Fibroblast of skin of left quadriceps (primary cell): ENCODE data around the gene ZFAND2A.
"Not testable (repeated sequence)": the region's sequence is repeated elsewhere in the genome, so short reads cannot be mapped to it uniquely, and the experiment has no call there.

Experiments
- DNase-seq, 2 experiments: peaks; one replicate each; pipeline ENCODE4 v3.0.0-alpha.2; 2013; ENCODE audit warnings: low read depth in 2 of 2

Gene ZFAND2A

DNA sequence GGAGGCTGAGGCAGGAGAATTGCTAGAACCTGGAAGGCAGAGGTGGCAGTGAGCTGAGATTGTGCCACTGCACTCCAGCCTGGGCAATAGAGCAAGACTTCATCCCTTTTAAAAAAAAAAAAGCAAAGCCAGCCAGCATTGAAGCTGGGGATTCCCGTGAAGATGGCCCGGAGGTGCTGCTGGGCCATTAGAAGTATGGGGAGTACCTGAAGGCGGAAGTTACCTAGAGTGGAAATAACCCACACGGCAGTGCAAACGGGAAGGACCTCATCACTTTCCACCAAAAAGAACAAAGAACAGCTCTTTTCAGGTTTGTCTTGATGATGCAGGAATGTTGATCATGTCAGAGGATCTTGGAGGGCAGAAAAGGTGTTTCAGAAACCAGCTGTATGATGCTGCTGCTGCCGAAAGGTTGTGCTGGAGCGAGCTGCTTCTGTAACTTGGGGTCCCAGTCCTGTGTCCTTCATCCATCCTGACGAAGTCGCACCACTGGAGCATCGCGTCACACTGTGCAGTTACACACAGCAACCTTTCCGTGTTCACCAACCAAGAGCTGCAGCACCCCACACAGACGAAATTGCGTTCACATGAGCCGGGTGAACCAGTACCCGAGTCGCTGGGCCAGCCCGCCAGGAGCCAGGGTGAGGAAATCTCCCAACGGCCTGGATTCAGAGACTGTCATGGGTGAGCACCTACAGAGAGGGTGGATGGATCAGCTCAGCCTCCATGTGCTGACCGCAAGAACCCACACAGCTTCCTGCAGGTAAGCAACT lies 8.2 kb downstream of the ZFAND2A start:
- DNase-seq = no peak

DNA sequence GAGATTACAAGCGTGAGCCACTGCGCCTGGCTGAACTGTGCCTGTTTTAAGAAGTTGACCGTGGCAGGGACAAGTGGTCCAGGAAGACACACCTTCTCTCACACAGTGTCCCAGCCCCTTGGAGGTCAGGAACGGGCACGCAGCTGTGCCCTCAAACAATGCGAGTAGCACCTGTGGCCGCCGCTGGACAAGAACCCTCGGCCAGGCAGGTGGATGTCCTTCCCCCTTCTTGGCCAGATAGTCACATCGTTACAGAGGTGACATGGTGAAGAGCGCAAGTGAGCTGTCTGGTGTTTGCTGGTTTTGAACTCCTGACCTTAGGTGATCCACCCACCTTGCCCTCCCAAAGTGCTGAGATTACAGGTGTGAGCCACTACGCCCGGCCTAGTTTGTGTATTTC lies 8.8 kb downstream of the ZFAND2A start:
- no peak for DNase-seq

DNA sequence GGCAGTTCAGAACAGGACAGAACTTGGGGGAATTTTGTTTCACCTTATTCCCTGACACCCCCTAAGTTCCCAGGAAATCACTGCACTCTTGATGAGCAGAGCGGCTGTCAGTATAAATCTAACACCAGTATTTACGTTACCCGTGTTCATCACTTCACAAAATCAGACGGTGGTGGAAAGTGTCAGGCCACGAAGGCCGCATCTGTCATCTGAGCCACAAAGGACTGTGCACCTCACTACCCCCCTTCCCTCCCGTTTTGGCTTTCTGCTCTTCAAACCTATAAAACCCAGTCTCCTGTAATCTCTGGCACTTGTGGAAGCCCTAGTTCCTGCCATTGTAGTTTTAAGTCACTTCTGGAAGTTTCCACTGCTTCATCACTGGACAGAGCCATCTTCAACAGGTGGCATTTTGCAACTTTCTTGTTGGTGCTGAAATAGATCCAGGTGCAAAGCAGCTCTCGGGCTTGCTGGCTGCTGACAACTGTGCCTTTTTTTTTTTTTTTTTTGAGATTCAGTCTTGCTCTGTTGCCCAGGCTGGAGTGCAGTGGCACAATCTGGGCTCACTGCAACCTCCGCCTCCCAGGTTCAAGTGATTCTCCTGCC lies 9.5 kb downstream of the ZFAND2A start:
- DNase-seq = no peak

DNA sequence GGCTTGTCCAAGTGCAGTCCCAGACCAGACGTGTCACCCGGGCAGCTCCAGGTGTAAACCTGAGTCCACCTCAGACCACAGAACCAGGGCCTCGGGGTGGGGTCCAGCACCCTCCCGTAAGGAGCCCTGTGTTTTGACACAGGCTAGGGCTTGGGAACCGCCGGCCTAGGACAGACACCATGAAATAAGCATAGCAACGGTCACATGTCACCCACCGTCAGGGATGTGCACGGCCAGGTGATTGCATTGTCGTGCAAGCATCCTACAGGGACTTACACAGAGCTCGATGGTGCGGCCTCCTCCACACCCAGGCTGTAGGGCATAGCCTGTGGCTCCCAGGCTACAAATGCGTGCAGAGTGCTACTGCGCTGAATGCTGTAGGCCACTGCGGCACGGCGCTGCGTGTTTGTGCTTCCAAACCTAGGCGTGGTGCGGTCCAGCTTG lies 10.6 kb downstream of the ZFAND2A start:
- no peak for DNase-seq

DNA sequence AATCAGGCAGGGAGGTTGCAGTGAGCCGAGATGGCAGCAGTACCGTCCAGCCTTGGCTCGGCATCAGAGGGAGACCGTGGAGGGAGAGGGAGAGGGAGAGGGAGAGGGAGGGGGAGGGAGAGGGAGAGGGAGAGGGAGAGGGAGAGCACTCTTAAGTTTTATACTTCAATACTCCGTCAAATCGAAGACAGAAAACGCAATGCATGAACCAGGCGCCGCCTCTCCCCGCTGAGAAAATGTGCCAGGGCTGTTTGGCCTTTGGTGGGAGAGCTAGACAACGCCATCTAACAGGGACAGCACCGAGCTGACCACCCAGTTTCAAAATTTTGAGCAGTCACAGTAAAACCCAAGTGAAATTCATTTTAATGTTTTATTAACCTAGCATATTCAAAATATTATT lies 12.1 kb downstream of the ZFAND2A start:
- not testable (repeated sequence) for DNase-seq

DNA sequence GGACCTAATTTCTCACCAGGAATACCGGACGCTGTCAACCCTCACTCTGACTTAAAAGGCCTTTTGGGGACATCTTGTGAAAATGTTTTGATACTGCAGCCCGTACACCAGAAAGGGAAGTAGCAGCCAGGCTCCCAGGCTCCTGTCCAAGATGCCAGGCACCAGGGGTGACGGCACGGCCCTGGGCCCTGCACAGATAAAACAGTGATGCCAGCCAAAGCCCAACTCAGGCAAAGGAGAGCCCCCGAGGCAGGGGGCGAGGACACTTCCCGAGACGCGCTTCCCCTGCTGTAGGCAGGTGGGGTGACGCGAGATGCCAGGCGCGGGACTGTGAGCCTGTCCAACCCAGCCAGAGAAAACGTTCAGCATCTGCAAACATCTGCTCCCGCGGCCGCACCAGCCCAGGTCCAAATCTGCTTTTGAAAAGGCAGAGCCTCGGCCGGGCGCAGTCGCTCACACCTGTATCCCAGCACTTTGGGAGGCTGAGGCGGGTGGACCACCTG lies 15.7 kb downstream of the ZFAND2A start:
- no peak for DNase-seq

DNA sequence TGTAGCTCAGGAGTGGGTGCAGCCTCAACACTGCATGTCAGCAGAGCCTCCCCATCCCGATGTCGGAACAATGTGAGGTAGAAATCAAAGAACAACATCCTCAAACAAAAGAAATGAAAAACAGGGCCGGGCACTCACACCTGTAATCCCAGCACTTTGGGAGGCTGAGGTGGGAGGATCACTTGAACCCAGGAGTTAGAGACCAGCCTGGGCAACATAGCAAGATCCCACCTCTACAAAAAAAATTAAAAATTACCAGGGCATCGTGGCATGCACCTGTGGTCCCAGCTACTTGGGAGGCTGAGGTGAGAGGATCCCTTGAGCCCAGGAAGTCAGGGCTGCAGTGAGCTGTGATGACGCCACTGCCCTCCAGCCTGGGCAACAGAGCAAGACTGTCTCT lies 17.0 kb downstream of the ZFAND2A start:
- not testable (repeated sequence) for DNase-seq

DNA sequence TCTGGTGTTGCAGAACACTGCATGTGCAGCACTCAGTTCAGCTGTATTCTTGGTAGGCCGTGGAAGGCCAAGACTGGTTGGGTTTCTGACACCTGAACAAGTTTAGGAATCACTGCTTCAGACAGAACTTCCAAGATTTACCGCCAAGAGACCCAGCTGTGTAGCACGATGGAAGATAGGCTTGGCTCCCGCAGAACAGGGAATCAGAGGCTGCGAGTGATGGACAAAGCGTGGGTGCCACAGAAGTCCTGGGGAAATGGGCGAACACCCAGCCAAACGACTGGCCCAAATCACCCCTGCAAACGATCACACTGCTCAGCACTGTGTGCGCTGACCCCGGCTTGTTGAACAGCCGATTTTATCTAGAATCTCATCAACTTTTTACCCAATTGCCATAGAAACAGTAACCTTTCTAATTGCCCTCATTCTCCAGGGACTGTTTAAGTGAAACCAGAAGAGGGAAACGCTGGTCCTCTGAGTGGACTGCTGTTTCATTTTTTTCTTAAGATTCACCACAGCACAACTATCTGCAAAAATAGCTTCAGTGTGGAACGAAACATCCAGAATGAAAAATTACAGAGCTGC lies 17.9 kb downstream of the ZFAND2A start:
- no peak for DNase-seq

DNA sequence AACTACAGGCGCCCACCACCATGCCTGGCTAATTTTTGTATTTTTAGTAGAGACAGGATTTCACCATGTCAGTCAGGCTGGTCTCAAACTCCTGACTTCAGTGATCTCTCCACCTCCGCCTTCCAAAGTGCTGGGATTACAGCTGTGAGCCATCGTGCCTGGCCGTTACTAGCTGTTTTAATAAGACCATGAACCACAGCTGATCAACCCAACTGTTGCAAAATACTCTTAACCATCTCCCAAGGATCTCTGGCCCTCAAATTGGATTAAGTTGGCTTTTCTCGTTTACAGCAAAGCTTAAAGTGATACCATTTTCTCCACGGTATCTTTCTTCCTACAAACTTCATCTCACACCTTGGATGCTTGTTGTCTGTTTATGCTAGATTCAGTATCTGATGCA lies 18.3 kb downstream of the ZFAND2A start:
- no peak for DNase-seq

DNA sequence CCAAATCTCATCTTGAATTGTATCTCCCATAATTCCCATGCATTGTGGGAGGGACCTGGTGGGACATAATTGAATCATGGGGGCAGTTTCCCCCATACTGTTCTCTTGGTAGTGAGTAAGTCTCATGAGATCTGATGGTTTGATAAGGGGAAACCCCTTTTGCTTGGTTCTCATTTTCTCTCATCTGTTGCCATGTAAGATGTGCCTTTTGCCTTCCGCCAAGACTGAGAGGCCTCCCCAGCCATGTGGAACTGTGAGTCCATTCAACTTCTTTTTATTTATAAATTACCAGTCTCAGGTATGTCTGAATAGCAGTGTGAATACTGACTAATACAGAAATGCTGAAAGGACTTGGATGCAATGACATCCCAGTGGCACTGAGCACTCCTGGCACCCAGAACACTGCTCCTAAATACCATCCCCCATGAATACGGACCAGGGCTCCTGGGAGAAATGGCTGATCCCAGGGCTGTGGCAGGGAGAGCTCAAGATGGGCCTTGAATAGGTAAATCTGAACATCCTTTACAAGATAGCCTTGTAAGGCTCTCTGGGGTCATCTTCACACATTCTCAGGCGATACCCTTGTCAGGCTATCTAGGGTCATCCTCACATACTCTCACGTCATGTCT lies 19.4 kb downstream of the ZFAND2A start:
- DNase-seq = no peak

DNA sequence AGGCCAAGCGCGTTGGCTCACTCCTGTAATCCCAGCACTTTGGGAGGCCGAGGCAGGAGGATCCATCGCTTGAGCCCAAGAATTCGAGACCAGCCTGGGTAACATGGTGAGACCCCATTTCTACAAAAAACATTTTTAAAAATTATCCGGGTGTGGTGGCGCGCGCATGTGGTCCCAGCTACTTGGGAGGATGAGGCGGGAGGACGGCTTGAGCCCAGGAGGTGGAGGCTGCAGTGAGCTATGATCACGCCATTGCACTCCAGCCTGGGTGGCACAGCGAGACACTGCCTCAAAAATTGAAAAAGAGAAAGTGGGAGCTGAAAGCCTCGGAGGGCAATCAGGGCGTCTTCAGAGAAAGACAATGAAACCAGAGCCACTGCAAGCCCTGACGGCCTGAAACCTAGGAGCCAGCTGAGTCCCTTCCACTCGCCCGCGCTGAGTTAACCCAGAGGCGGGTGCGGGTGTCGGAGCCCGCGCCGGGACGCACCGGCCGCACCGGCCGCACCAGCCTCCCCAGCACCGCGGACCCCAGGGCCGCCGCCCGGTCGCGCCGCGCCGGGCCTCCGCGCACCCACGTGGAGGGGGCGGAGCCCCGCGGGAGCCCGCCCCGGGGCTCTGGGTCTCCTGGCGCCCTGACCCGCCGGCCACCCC lies 22.4 kb downstream of the ZFAND2A start:
- peak in 1 of 2 experiments; percentile 5 for DNase-seq

DNA sequence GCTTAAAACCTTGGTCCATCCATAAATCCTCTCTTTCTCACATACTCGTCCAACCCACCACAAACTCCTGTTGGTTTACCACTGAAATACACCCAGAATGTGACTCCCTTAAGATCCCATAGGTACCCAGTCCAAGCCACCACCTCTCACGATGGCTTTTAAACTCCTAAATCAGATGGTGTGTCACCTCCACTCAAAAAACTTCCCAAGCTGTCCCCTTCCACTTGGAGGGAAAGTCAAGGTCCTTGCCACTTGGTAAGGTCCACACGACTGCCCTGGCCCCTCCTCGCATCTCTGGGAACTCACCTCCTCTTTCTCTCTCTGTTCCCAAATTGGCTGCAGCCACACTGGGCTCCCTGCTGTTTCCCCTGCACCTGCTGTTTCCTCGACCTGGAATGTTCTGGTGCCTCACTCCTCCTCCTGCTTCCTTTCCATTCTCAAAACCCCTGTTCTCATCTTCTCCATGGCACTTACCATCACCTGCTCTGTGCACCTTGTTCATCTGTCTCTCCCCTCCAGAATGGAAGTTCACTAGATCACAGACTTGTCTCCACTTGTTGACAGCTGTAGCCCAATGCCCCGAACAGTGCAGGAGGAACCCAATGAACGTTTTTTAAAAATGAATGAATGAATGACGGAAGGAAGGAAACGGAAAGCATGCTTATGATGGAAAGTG lies 23.0 kb downstream of the ZFAND2A start:
- DNase-seq = no peak

DNA sequence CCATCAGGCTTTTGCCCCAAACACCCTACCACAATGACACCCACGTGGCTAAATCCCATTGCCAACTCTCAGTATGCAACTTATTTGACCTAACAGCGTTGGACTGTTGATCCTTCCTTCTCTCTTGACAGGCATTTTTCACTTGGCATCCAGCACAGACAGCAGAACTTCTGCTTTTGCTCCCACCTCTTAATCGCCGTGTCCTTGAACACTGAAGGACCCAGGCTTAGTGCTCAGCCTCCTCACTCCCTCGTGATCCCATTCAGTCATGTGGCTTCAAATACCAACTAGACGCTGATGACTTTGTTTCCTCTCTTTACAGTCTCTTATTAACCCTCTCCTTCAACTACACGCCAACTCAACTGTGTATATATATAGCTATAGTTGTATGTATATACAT lies 25.0 kb downstream of the ZFAND2A start:
- no peak for DNase-seq

DNA sequence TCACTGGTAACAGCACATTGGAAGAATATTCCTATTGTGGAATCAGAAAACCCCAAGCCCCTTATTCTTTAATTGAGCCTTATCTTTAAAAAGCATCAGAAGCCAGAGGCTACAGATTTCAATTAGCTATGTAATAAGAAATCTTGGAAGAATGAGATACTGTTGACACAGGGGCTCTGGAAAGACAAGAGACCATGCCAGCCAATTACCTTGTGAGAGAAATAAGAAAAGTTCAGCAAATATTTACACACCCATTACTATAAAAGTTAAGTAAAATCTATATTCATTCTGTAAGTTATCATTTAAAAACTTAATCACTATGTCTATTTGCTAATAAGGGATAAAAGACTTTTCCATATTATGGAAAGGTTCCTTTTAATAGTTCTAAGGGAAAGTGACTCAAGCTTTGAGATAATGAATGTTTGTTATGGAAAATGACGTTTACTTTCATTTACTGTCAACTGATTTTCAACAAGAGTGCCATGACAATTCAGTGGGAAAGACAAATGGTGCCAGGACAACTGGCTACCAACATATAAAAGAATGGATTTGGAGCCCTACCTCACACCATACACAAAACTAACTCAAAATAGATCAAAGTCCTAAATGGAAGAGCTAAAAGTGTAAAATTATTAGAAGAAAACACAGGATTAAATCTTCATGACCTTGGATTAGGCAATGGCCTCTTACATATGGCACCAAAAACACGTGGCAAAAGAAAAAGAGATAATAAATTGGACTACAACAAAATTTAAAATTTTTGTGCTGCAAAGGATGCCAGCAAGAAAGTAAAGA lies 28.3 kb downstream of the ZFAND2A start:
- no peak for DNase-seq

DNA sequence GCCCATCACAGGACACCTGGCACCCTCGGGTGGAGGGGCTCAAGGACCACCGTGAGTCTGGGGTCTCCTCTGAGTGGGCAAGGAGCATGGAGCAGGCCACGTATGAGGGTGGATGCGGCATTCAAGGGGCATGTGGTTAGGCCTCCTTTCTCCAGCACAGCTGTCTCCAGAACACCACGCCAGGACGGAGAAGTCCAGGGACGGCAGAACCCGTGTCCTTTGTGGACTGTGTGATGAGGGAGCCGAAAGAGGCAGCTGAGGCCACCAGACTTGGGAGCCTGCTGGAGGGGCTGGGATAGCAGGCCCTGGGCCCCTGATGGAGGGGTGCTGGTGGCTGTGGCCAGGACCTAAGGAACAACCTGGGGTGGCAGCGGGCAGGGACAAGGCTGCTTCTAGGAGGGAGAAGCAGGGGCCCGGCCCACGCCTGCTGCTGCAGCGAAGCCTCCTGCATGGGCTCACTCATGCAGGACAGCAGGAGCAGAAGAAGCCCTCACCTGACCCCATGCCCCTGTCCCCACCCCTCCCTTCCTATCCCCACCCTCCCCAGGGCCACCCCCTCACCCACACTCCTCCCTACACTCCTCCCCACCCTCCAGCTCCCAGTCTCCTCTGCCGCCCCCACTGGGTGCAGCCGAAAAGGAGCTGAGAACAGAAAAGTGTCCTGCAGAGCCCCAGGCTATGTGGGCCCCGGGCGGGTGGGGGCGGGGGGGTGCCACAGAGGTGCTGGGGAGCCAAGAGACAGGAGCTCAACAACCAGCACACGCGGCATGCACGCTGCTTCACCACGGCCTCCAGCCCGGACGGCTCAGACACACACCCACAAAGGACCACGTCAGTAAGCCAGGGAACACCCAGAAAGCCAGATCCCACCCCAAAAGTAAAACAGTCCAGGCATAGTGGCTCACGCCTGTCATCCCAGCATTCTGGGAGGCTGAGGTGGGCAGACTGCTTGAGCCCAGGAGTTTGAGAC lies 29.7 kb downstream of the ZFAND2A start:
- DNase-seq = no peak

DNA sequence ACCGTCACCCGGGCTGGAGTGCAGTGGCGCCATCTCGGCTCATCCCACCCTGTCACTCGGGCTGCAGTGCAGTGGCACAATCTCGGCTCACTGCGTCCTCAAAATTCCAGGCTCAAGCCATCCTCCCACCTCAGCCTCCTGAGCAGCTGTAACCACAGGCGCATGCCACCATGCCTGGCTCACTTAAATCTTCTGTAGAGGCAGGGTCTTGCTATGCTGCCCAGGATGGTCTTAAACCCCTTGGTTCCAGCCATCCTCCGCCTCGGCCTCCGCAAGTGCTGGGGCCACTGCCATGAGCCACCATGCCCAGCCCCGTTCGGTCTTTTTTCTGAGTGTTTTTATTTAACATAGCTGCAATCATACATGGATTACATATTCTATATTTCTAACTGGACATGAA lies 30.6 kb downstream of the ZFAND2A start:
- DNase-seq = no peak

DNA sequence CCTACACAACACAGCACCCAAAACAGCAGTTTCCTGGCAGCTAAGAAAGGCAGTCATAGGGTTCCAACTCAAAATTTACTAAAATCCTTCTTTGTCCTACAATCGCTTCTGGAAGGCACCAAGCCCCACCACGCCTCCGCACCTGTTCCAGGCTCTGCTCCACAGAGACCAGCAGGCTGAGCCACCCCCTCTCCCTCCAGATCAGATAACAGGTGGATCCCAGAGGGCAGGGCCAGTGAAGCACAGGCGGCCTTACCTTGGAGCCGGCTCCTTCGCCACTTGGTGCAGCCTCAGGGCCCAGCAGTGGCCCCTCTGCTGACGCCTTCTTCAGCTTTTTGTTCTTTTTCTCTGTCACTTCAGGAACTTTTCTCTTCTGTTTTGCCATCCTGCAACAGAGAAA lies 33.0 kb downstream of the ZFAND2A start:
- no peak for DNase-seq

DNA sequence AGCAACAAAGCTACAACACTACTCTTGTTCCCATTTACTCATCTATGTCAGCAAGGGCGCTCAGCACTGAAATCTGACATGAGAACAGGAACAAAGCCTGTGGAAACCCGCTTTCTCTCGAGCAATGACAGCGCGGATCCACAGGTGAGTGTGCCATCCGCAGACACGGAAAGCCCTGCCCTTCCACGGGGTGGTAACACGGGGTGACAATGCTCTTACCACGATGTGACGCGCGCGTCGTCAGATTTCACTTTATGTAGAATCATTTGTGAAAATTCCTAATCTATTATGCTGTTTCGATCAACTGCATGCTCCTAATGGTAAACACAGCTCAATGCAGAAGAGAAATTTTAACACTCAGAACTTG lies 34.4 kb downstream of the ZFAND2A start:
- DNase-seq = no peak

DNA sequence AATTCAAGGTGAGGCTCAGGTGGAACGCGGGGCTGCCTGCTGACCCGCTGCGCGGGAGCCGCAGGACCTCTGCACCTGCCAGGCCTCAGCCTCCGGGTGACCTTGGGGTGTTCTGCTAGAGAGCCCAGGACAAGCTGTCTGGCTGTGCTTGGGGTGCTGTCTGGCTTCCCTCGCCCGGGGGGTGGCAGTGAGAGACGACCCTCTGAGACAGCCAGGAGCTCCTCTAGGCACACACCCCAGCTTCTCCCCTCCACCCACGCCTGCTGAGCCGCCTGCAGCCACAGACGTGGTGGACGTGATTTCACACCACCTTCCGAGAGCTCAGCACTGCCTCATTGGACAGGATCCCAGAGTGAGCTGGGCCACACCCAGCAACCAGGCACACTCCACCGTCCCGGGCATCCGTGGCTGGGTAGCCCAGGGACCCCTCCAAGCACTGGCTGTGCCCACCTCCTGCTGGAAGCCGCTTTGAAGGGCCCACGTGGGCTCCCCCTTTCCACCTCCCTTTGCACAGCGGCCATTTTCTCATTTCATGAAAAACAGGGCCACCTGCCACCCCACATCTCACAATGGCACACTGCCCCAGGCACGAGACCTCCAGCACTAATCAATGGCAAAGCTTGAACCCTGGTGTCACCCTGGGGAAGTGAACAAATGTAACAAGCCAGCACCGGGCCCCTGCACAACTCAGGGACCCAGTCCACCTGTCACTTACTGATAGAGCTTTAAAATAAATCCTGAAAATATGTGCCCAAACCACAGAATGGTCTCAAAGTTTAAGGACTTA lies 35.0 kb downstream of the ZFAND2A start:
- no peak for DNase-seq
